ENCODE measurements around the gene CCDC6. TPM values are rescaled to one million over a fixed set of nuclear protein-coding genes. Genes with fewer than 3 reads are reported as not detected.

The CCDC6 gene
- total and polyA plus RNA-seq, 9 of the 15 experiments (the other 6 are each of a cell fraction or from before 2014, with no cell fraction given) = 10.4 to 41.0 (median 20.9) TPM

DNA sequence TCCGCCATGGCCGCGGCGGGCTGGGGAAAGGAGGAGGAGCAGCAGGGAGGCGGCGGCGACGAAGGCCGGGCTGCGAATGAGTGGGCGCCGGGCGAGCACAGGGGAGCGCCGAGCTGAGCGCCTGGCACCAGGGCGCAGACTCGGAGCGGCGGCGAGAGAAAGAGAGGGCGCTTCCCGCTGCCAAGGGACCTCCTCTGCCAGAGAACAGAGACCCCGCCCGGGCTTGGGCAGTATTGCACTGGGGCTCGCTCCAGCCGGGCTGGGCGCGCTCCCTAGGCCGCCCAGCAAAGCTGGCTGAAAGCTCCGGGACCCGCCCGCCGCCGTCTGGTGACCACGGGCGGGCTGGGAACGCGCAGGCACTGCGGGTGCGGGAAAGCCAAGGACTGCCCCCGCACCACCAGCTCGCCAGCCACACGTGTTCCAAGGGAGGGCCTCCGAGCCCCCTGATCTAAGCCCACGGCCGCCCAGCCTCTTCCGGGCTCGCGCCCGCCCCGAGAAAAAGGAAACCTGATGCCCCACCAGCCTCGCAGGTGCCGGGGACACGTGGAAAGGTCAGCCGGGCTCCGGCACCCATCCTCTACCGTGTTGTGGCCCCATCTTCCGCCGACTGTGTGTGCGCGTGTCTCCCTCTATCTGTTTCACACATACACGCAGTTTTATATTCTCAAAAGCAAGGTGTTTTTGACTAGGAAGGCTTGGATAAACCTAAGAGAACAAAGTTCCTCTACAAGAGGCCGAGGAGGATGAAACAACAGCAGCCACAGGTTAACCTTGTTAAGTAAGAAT lies at the start of gene CCDC6 (continued):
- TF ChIP-seq ESRRA (IDR thresholded peaks at IDR 0.05; ENCODE audit: borderline replicate concordance, low read depth) = peak; percentile 88
- TF ChIP-seq MTA1 (IDR thresholded peaks at IDR 0.05; ENCODE audit: borderline replicate concordance) = peak; percentile 25; the same call in 1 of the 2 replicates
- TF ChIP-seq HDAC6 (IDR thresholded peaks at IDR 0.05; ENCODE audit: low read depth, low read length) = no peak
- no peak for TF ChIP-seq ZNF184 (CRISPR knock-in tag; IDR thresholded peaks at IDR 0.05)
- no peak for TF ChIP-seq ZFPM2 (CRISPR knock-in tag; IDR thresholded peaks at IDR 0.05)
- TF ChIP-seq HNRNPLL (IDR thresholded peaks at IDR 0.05; ENCODE audit: low read depth, low read length, poor library complexity, severe bottlenecking) = peak; percentile 86
- TF ChIP-seq, protein P1, sequence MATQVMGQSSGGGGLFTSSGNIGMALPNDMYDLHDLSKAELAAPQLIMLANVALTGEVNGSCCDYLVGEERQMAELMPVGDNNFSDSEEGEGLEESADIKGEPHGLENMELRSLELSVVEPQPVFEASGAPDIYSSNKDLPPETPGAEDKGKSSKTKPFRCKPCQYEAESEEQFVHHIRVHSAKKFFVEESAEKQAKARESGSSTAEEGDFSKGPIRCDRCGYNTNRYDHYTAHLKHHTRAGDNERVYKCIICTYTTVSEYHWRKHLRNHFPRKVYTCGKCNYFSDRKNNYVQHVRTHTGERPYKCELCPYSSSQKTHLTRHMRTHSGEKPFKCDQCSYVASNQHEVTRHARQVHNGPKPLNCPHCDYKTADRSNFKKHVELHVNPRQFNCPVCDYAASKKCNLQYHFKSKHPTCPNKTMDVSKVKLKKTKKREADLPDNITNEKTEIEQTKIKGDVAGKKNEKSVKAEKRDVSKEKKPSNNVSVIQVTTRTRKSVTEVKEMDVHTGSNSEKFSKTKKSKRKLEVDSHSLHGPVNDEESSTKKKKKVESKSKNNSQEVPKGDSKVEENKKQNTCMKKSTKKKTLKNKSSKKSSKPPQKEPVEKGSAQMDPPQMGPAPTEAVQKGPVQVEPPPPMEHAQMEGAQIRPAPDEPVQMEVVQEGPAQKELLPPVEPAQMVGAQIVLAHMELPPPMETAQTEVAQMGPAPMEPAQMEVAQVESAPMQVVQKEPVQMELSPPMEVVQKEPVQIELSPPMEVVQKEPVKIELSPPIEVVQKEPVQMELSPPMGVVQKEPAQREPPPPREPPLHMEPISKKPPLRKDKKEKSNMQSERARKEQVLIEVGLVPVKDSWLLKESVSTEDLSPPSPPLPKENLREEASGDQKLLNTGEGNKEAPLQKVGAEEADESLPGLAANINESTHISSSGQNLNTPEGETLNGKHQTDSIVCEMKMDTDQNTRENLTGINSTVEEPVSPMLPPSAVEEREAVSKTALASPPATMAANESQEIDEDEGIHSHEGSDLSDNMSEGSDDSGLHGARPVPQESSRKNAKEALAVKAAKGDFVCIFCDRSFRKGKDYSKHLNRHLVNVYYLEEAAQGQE (IDR thresholded peaks at IDR 0.05; ENCODE audit: borderline replicate concordance) = peak; percentile 62
- TF ChIP-seq, protein P1 (CRISPR knock-in tag; IDR thresholded peaks at IDR 0.05; ENCODE audit: low read depth) = peak; percentile 53; the same call in 1 of the 2 replicates
- TF ChIP-seq CAMTA2 (CRISPR knock-in tag; conservative IDR thresholded peaks at IDR 0.05) = peak; percentile 16; the same call in 1 of the 2 replicates
- no peak for TF ChIP-seq HMG20A (CRISPR knock-in tag; conservative IDR thresholded peaks at IDR 0.05)
- TF ChIP-seq E2F3 (CRISPR knock-in tag; IDR thresholded peaks at IDR 0.05) = 0 out of 2 replicates have a peak, but pooled peaks have one; percentile 47
- TF ChIP-seq SMARCA5 (IDR thresholded peaks at IDR 0.05) = peak; percentile 18; the same call in 1 of the 2 replicates
- peak; percentile 56 for TF ChIP-seq FOXP1 (CRISPR knock-in tag; IDR thresholded peaks at IDR 0.05)
- TF ChIP-seq ZNF695 (CRISPR knock-in tag; IDR thresholded peaks at IDR 0.05) = no peak
- TF ChIP-seq TAL1 (IDR thresholded peaks at IDR 0.05) = no peak
- no peak for TF ChIP-seq ZBTB8A (IDR thresholded peaks at IDR 0.05; ENCODE audit: partially characterized antibody)
- no peak for TF ChIP-seq HMG20B (CRISPR knock-in tag; IDR thresholded peaks at IDR 0.05)
- TF ChIP-seq ARNT (IDR thresholded peaks at IDR 0.05) = no peak
